K562 (cell line): Measurements from ENCODE around the gene CS. TPM values are rescaled to one million over a fixed set of nuclear protein-coding genes. Genes with fewer than 3 reads are reported as not detected.

Experiments used
- ATAC-seq: fragments of 200-7000 bp; cut with Tn5 transposase; 3 replicates; pipeline ENCODE4 v1.9.1; 2020; ENCODE audit warnings: moderate library complexity
- BruUV-seq: library from RNA; stranded (reverse); fragments of 400-500 nt; replicated peaks from 2 replicates; lab custom pipeline; 2021; lab: Mats Ljungman, UMichigan
- CTCF ChIA-PET: fragments of 300-600 bp; formaldehyde crosslinking; extraction: SDS; loops from one replicate; lab custom pipeline; 2021; ENCODE audit warnings: low intra/inter-chr PET ratio; lab: Yijun Ruan, JAX
- POLR2A ChIA-PET: fragments of 300-600, 350-650 bp; sonication (Branson Sonifier 250); formaldehyde crosslinking; extraction: SDS; loops from one replicate; lab custom pipeline; 2021; ENCODE audit warnings: antibody characterized with exemption, inconsistent platforms; lab: Yijun Ruan, JAX
- DNase-seq, 4 experiments: peaks; one replicate each; pipeline versions ENCODE4 v3.0.0 to v3.0.0-alpha.2; 2011 to 2018; ENCODE audit warnings: low spot score in 3 of 4, mixed read lengths in 3 of 4; ENCODE audit errors: extremely low read depth in 1 of 4
- FAIRE-seq: peaks from 2 replicates; lab custom pipeline; 2011; peaks lifted over from hg19 to GRCh38; lab: Jason Lieb, UNC
- H2AFZ ChIP-seq: 2 replicates; pipeline ENCODE4 v1.6.0; 2011; ENCODE audit warnings: low read depth, low read length, control low read depth, inconsistent platforms
- H3K27ac ChIP-seq: fragments of 200-600 bp; 3 replicates; pipeline ENCODE4 v1.8.0; 2011; ENCODE audit warnings: low read depth, mild to moderate bottlenecking, control low read depth, inconsistent platforms, low read length, moderate library complexity, mixed read lengths; ENCODE audit errors: extremely low read depth
- H3K27me3 ChIP-seq, 2 experiments: fragments of 300-600 bp in 1 of 2; 2 replicates in 1 of 2; 3 replicates in 1 of 2; pipeline versions ENCODE4 v1.6.0 to v1.8.0; 2011; ENCODE audit warnings: inconsistent platforms in 2 of 2, low read length in 2 of 2, mild to moderate bottlenecking in 1 of 2, mixed read lengths in 1 of 2, moderate library complexity in 1 of 2; ENCODE audit not compliant: control insufficient read depth in 2 of 2, insufficient read depth in 2 of 2
- H3K36me3 ChIP-seq: fragments of 300-600 bp; 3 replicates; pipeline ENCODE4 v1.8.0; 2011; ENCODE audit warnings: mild to moderate bottlenecking, low read length, inconsistent platforms; ENCODE audit not compliant: control insufficient read depth, insufficient read depth
- H3K4me1 ChIP-seq, 2 experiments: fragments of 200-600 bp in 1 of 2; replicated peaks in 1 of 2; 2 replicates in 1 of 2; 3 replicates in 1 of 2; pipeline versions ENCODE4 v1.5.1 to v1.8.0; 2011; ENCODE audit warnings: inconsistent platforms in 2 of 2, low read length in 2 of 2, mild to moderate bottlenecking in 1 of 2, mixed read lengths in 1 of 2, moderate library complexity in 1 of 2; ENCODE audit not compliant: control insufficient read depth in 2 of 2, insufficient read depth in 2 of 2
- H3K4me2 ChIP-seq: 2 replicates; pipeline ENCODE4 v1.6.1; 2011; ENCODE audit warnings: low read length, control low read depth, inconsistent platforms, mixed read lengths; ENCODE audit not compliant: insufficient read depth
- H3K4me3 ChIP-seq: fragments of 200-600 bp; sonication (generic), shearing (Covaris generic); 2 replicates; pipeline ENCODE4 v1.5.1; 2016; ENCODE audit warnings: control low read depth, inconsistent platforms
- H3K79me2 ChIP-seq: fragments of 200-600 bp; 3 replicates; pipeline ENCODE4 v1.8.0; 2011; ENCODE audit warnings: low read length, inconsistent platforms; ENCODE audit not compliant: control insufficient read depth, insufficient read depth
- H3K9ac ChIP-seq, 2 experiments: 2 replicates each; pipeline versions ENCODE4 v1.6.0 to v1.6.1; 2011; ENCODE audit warnings: low read depth in 2 of 2, low read length in 2 of 2, control low read depth in 1 of 2, inconsistent platforms in 1 of 2, mild to moderate bottlenecking in 1 of 2, mixed read lengths in 1 of 2; ENCODE audit not compliant: insufficient read depth in 1 of 2
- H3K9me1 ChIP-seq: one replicate; pipeline ENCODE4 v1.6.0; 2011; ENCODE audit warnings: inconsistent platforms, mild to moderate bottlenecking, low read length, moderate library complexity; ENCODE audit not compliant: control insufficient read depth, insufficient read depth
- H3K9me3 ChIP-seq: replicated peaks from 2 replicates; pipeline ENCODE4 v1.5.1; 2011; ENCODE audit warnings: low read depth, low read length, inconsistent platforms; ENCODE audit not compliant: control insufficient read depth, insufficient read depth
- H4K20me1 ChIP-seq: replicated peaks from 2 replicates; pipeline ENCODE4 v1.6.1; 2011; ENCODE audit warnings: low read length, inconsistent platforms, mixed read lengths; ENCODE audit not compliant: control insufficient read depth, insufficient read depth
- DIDO1 ChIP-seq: fragments of 450-650 bp; IDR thresholded peaks from 2 replicates; pipeline ENCODE4 v1.6.1; 2016; ENCODE audit warnings: low read depth, missing biosample characterization, missing genetic modification characterization
- HIVEP1 ChIP-seq: fragments of 250-450 bp; sonication (Bioruptor Pico); IDR thresholded peaks from 2 replicates; pipeline ENCODE4 v1.4.0; 2020; ENCODE audit warnings: mild to moderate bottlenecking
- HMGN3 ChIP-seq: IDR thresholded peaks from 2 replicates; pipeline ENCODE4 v1.6.1; 2011; ENCODE audit warnings: borderline replicate concordance, low read depth, mild to moderate bottlenecking, mixed read lengths, low read length; ENCODE audit not compliant: insufficient read length; ENCODE audit errors: extremely low read depth
- ILF3 ChIP-seq: fragments of 450-650 bp; IDR thresholded peaks from 2 replicates; pipeline ENCODE4 v1.6.1; 2018; ENCODE audit warnings: antibody characterized with exemption, mild to moderate bottlenecking, moderate library complexity, borderline replicate concordance
- L3MBTL2 ChIP-seq: fragments of 450-650 bp; IDR thresholded peaks from 2 replicates; pipeline ENCODE4 v1.6.1; 2016; ENCODE audit warnings: mild to moderate bottlenecking, moderate library complexity
- MXI1 ChIP-seq: IDR thresholded peaks from 2 replicates; pipeline ENCODE4 v1.6.1; 2011; ENCODE audit warnings: low read depth, mild to moderate bottlenecking, improper control_type of control experiment, low read length
- NR2F6 ChIP-seq: fragments of 450-650 bp; formaldehyde crosslinking; IDR thresholded peaks from 2 replicates; pipeline ENCODE4 v1.4.0; 2020; ENCODE audit warnings: mild to moderate bottlenecking
- PHF8 ChIP-seq: fragments of 200-600 bp; sonication (generic); IDR thresholded peaks from 2 replicates; pipeline ENCODE4 v1.6.1; 2012; ENCODE audit warnings: mixed run types, mild to moderate bottlenecking, inconsistent platforms, low read length, moderate library complexity, borderline replicate concordance
- SNIP1 ChIP-seq: fragments of 450-650 bp; IDR thresholded peaks from 2 replicates; pipeline ENCODE4 v1.7.1; 2017; ENCODE audit warnings: low read depth, mild to moderate bottlenecking
- SRSF3 ChIP-seq: fragments of 200-400 bp; formaldehyde crosslinking; IDR thresholded peaks from 2 replicates; pipeline ENCODE4 v1.6.1; 2016; ENCODE audit warnings: mild to moderate bottlenecking, low read length, moderate library complexity; ENCODE audit not compliant: insufficient read depth
- TCF7 ChIP-seq: sonication (generic); IDR thresholded peaks from 2 replicates; pipeline ENCODE4 v1.6.1; 2016; ENCODE audit warnings: antibody characterized with exemption, borderline replicate concordance
- YBX1 ChIP-seq: fragments of 450-650 bp; IDR thresholded peaks from 2 replicates; pipeline ENCODE4 v1.7.1; 2016; ENCODE audit warnings: mild to moderate bottlenecking
- ZBTB17 ChIP-seq: fragments of 450-650 bp; formaldehyde crosslinking; IDR thresholded peaks from 2 replicates; pipeline ENCODE4 v1.4.0; 2020; ENCODE audit warnings: mild to moderate bottlenecking
- ZNF143 ChIP-seq: sonication (generic); formaldehyde crosslinking; IDR thresholded peaks from 2 replicates; pipeline ENCODE4 v1.9.0; 2022; ENCODE audit warnings: mild to moderate bottlenecking, missing genetic modification reagents
- ZNF174 ChIP-seq: fragments of 250-450 bp; sonication (Bioruptor Pico); IDR thresholded peaks from 2 replicates; pipeline ENCODE4 v1.4.0; 2020; ENCODE audit warnings: mild to moderate bottlenecking
- ZNF583 ChIP-seq: fragments of 250-450 bp; sonication (Bioruptor Pico); IDR thresholded peaks from 2 replicates; pipeline ENCODE4 v1.4.0; 2020
- WGBS: fragments of 100-300 bp; shearing (Covaris generic); methylation state at CpG from one replicate; pipeline ENCODE4 v1.1.6; 2016; ENCODE audit warnings: low coverage, mixed read lengths; ENCODE audit not compliant: insufficient coverage; ENCODE audit errors: missing lambda C conversion rate; 5-methylcytosine and 5-hydroxymethylcytosine counted together
- in situ Hi-C: fragments of 300-500 bp; cut with MboI; formaldehyde crosslinking; loops from 4 replicates; pipeline ENCODE4 v1.15.0; 2018; ENCODE audit warnings: inconsistent platforms, mixed read lengths
- intact Hi-C: fragments of 100-400 bp; cut with micrococcal nuclease; formaldehyde crosslinking; loops from 2 replicates; pipeline ENCODE4 v1.14.2; 2022
- polyA plus RNA-seq, 8 experiments: library from polyadenylated mRNA; depleted of rRNA in 4 of 8; stranded (reverse) in 5 of 8; unstranded in 3 of 8; fragments of >200 nt; fragmentation: Nextera tagmentation in 2 of 8; fragmentation: Illumina TruSeq in 1 of 8; extraction: Ambion mirVana in 2 of 8; extraction: Trizol in 1 of 8; gene quantifications; 2 replicates each; pipeline versions ENCODE4 v1.2.1 to v1.2.3, GENCODE V29; 2011 to 2014; ENCODE audit warnings: inconsistent platforms in 1 of 8, missing spikeins in 1 of 8
- total RNA-seq, 7 experiments: library from RNA; depleted of rRNA in 6 of 7; stranded (reverse); fragments of >200 nt in 6 of 7; fragmentation: Illumina TruSeq in 2 of 7; extraction: Trizol in 2 of 7; gene quantifications; 2 replicates each; pipeline versions ENCODE4 v1.2.1 to v1.2.3, GENCODE V29; 2011 to 2021; ENCODE audit warnings: low replicate concordance in 1 of 7
- TF ChIP-seq, protein P1 (sequence below): fragments of 450-650 bp; IDR thresholded peaks from 2 replicates; pipeline ENCODE4 v1.6.1; 2016; ENCODE audit warnings: low read depth, mild to moderate bottlenecking, moderate library complexity
- TF ChIP-seq, protein P2 (sequence below): fragments of 250-450 bp; sonication (Bioruptor Pico); IDR thresholded peaks from 2 replicates; pipeline ENCODE4 v1.8.0; 2021; ENCODE audit warnings: moderate library complexity, mild to moderate bottlenecking, inconsistent platforms
- TF ChIP-seq, protein P3 (sequence below): fragments of 450-650 bp; IDR thresholded peaks from 2 replicates; pipeline ENCODE4 v1.6.1; 2017; ENCODE audit warnings: mild to moderate bottlenecking, moderate library complexity
- TF ChIP-seq, protein P4 (sequence below): fragments of 250-450 bp; sonication (Bioruptor Pico); IDR thresholded peaks from 2 replicates; pipeline ENCODE4 v1.8.0; 2022; ENCODE audit warnings: moderate library complexity, mild to moderate bottlenecking, inconsistent platforms
- TF ChIP-seq, protein P5 (sequence below): sonication (generic); formaldehyde crosslinking; IDR thresholded peaks from 2 replicates; pipeline ENCODE4 v1.8.0; 2022; ENCODE audit warnings: mild to moderate bottlenecking, low read depth, missing genetic modification reagents

Gene CS
- total and polyA plus RNA-seq, 9 of the 15 experiments (the other 6 are each of a cell fraction or from before 2014, with no cell fraction given): 99.9 to 390 (median 149) TPM

DNA sequence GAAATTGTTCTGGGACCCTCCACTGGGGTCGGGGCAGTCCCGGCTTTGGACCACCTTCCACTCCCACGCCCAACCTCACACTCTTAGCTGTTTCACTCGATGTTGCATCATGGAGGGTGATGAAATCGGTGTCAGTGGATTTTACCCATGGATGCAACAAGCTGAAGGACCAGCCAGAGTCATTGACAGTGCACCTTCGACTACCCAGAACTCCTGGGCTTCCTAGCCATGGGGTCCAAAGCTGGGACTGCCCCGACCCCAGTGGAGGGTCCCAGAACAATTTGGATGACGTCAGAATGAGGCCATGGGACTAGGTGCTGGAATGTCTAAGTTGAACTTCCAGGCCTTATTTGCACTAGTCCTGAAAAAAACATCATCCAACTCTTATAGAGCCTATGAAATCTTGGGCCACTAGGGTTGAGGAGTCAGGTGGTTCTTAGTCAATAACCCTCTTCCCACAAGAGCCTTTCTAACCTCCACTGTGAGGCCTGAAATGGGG lies 37.7 kb upstream of the CS start:
- FAIRE-seq (no peak), ATAC-seq (peak; percentile 2), DNase-seq (peak in 1 of 4 experiments; percentile 27)
- peak overlapping the region; percentile 25; the same call in 1 of the 2 replicates for H3K4me3 ChIP-seq
- CTCF ChIA-PET: no interaction called here
- peak overlapping the region; percentile 57 for H3K4me2 ChIP-seq
- H3K9me1 ChIP-seq: peaks cover 3% of the 10 kb centered on the region
- peak overlapping the region; percentile 88; the same call in 1 of the 2 replicates for H2AFZ ChIP-seq
- POLR2A ChIA-PET: interaction anchor here (0.6 to 19.0 kb wide), 7 partner anchors 12 to 101 kb away, joined by 3 to 274 read pairs (median 4); partner anchors contain the start of genes APOF, CNPY2, COQ10A and STAT2
- H3K27me3 ChIP-seq: no peaks in the 10 kb centered on the region
- H3K9ac ChIP-seq: peak overlapping the region; percentile 69 to 80; a peak in 3 of 4 replicates
- H4K20me1 ChIP-seq: no peaks in the 10 kb centered on the region
- H3K4me1 ChIP-seq: peaks cover 20 to 50% of the 10 kb centered on the region in 2 experiments
- in situ Hi-C loops (no loop called here), intact Hi-C loops (no loop called here)
- H3K9me3 ChIP-seq: no peaks in the 10 kb centered on the region
- peaks cover 16% of the 10 kb centered on the region; the same call in 2 of the 3 replicates for H3K36me3 ChIP-seq
- peak overlapping the region; percentile 84 for H3K27ac ChIP-seq
- peaks cover 20% of the 10 kb centered on the region for H3K79me2 ChIP-seq
- BruUV-seq: no TSS peak
- WGBS: 32% methylated on average over 8 of the region's 8 CpGs
- TF ChIP-seq, protein P1, sequence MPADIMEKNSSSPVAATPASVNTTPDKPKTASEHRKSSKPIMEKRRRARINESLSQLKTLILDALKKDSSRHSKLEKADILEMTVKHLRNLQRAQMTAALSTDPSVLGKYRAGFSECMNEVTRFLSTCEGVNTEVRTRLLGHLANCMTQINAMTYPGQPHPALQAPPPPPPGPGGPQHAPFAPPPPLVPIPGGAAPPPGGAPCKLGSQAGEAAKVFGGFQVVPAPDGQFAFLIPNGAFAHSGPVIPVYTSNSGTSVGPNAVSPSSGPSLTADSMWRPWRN: no peak
- TF ChIP-seq SRSF3: no peak
- TF ChIP-seq, protein P2, sequence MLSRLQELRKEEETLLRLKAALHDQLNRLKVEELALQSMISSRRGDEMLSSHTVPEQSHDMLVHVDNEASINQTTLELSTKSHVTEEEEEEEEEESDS (CRISPR knock-in tag): no peak
- no peak for TF ChIP-seq NR2F6 (CRISPR knock-in tag)
- 0 out of 2 replicates have a peak, but pooled peaks have one; percentile 53 for TF ChIP-seq ZBTB17 (CRISPR knock-in tag)
- TF ChIP-seq ZNF583 (CRISPR knock-in tag): peak; percentile 90
- no peak for TF ChIP-seq HMGN3
- TF ChIP-seq PHF8: no peak
- no peak for TF ChIP-seq ILF3
- no peak for TF ChIP-seq DIDO1 (tag)
- TF ChIP-seq, protein P3, sequence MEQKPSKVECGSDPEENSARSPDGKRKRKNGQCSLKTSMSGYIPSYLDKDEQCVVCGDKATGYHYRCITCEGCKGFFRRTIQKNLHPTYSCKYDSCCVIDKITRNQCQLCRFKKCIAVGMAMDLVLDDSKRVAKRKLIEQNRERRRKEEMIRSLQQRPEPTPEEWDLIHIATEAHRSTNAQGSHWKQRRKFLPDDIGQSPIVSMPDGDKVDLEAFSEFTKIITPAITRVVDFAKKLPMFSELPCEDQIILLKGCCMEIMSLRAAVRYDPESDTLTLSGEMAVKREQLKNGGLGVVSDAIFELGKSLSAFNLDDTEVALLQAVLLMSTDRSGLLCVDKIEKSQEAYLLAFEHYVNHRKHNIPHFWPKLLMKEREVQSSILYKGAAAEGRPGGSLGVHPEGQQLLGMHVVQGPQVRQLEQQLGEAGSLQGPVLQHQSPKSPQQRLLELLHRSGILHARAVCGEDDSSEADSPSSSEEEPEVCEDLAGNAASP: no peak
- no peak for TF ChIP-seq ZNF143 (CRISPR knock-in tag)
- TF ChIP-seq, protein P4, sequence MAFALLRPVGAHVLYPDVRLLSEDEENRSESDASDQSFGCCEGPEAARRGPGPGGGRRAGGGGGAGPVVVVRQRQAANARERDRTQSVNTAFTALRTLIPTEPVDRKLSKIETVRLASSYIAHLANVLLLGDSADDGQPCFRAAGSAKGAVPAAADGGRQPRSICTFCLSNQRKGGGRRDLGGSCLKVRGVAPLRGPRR: no peak; the same call in 1 of the 2 replicates
- TF ChIP-seq ZNF174: no peak
- TF ChIP-seq MXI1: no peak
- no peak for TF ChIP-seq TCF7
- TF ChIP-seq YBX1: no peak
- no peak for TF ChIP-seq SNIP1
- TF ChIP-seq, protein P5, sequence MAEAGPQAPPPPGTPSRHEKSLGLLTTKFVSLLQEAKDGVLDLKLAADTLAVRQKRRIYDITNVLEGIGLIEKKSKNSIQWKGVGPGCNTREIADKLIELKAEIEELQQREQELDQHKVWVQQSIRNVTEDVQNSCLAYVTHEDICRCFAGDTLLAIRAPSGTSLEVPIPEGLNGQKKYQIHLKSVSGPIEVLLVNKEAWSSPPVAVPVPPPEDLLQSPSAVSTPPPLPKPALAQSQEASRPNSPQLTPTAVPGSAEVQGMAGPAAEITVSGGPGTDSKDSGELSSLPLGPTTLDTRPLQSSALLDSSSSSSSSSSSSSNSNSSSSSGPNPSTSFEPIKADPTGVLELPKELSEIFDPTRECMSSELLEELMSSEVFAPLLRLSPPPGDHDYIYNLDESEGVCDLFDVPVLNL: no peak
- TF ChIP-seq HIVEP1 (CRISPR knock-in tag): no peak
- TF ChIP-seq L3MBTL2: peak; percentile 53; the same call in 1 of the 2 replicates
